Stimulated activated CD4-positive, alpha-beta T cell treated with anti-CD3 and anti-CD28 coated beads, Interleukin-15, amount 100 ng/mL, for 1 hour (primary cell): ENCODE measurements around the gene N4BP3.
"Not testable (repeated sequence)": the region's sequence is repeated elsewhere in the genome, so short reads cannot be mapped to it uniquely, and the experiment has no call there.

Experiments
- DNase-seq, 2 donors: peaks; one replicate each; pipeline ENCODE4 v3.0.0-alpha.2; 2020; ENCODE audit warnings: low read depth in 1 of 2, low spot score in 1 of 2

Gene N4BP3

GRCh38 chr5:178121391-178122276, 8.3 kb downstream of the N4BP3 start:
- no peak for DNase-seq

GRCh38 chr5:178122346-178122745, 9.0 kb downstream of the N4BP3 start:
- DNase-seq = no peak

GRCh38 chr5:178123094-178123965, 10.0 kb downstream of the N4BP3 start:
- DNase-seq = no peak

GRCh38 chr5:178123966-178124925, 10.9 kb downstream of the N4BP3 start:
- no peak for DNase-seq

- no peak for DNase-seq
Measured at GRCh38 chr5:178125253-178125906, 12.0 kb downstream of the N4BP3 start.

- no peak for DNase-seq
Measured at GRCh38 chr5:178126556-178126955, 13.2 kb downstream of the N4BP3 start.

- DNase-seq = not testable (repeated sequence)
Measured at GRCh38 chr5:178127300-178128009, 14.1 kb downstream of the N4BP3 start.

- DNase-seq = no peak
Measured at GRCh38 chr5:178129296-178129695, 16.0 kb downstream of the N4BP3 start.

GRCh38 chr5:178130234-178130575, 16.9 kb downstream of the N4BP3 start:
- DNase-seq = not testable (repeated sequence)

GRCh38 chr5:178130576-178131445, 17.5 kb downstream of the N4BP3 start, which contains the start of gene RMND5B:
Gene RMND5B (plus strand): TSS chr5:178131014. CDS start chr5:178138120, 7,106 bp downstream.
- DNase-seq = peak; percentile 71 to 78

GRCh38 chr5:178131446-178131996, 18.2 kb downstream of the N4BP3 start:
- DNase-seq = no peak

- DNase-seq = no peak
Measured at GRCh38 chr5:178136990-178137389, 23.7 kb downstream of the N4BP3 start.

GRCh38 chr5:178137991-178138390, 24.7 kb downstream of the N4BP3 start:
- DNase-seq = no peak

GRCh38 chr5:178141550-178141949, 28.2 kb downstream of the N4BP3 start:
- no peak for DNase-seq

GRCh38 chr5:178142642-178143041, 29.3 kb downstream of the N4BP3 start:
- DNase-seq = no peak

- DNase-seq = no peak
Measured at GRCh38 chr5:178143246-178143645, 29.9 kb downstream of the N4BP3 start.

- no peak for DNase-seq
Measured at GRCh38 chr5:178143901-178144300, 30.6 kb downstream of the N4BP3 start.
